Colon (tissue), 2 donors: Measurements from ENCODE around the gene PRR36.
"Not testable (repeated sequence)": the region's sequence is repeated elsewhere in the genome, so short reads cannot be mapped to it uniquely, and the experiment has no call there.

Experiments used
- FAIRE-seq: peaks from 2 replicates; lab custom pipeline; 2012; peaks lifted over from hg19 to GRCh38; lab: Jason Lieb, UNC
- donor health status: control.
- donor health status: control.

Gene PRR36

DNA sequence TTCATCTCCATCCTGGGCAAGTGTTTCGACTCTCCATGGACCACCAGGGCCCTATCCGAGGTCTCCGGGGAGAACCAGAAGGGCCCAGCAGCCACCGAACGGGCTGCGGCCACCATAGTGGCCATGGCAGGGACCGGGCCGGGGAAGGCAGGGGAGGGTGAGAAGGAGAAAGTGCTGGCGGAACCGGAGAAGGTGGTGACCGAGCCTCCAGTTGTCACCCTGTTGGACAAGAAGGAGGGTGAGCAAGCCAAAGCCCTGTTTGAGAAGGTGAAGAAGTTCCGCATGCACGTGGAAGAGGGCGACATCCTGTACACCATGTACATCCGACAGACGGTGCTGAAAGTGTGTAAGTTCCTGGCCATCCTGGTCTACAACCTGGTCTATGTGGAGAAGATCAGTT is 24.8 kb upstream of the PRR36 start:
- no peak for FAIRE-seq

DNA sequence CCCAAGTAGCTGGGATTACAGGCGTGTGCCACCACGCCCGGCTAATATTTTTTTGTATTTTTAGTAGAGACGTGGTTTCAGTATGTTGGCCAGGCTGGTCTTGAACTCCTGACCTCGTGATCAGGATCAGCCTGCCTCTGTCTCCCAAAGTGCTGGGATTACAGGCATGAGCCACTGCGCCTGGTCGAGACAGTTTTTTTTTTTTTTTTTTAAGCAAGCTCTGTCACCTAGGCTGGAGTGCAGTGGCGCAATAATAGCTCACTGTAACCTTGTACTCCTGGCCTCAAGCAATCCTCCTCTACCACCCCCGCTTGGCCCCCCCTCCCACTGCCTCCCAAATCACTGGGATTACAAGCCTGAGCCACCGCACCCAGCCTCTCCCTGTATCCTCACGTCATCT is 23.1 kb upstream of the PRR36 start:
- FAIRE-seq = no peak

DNA sequence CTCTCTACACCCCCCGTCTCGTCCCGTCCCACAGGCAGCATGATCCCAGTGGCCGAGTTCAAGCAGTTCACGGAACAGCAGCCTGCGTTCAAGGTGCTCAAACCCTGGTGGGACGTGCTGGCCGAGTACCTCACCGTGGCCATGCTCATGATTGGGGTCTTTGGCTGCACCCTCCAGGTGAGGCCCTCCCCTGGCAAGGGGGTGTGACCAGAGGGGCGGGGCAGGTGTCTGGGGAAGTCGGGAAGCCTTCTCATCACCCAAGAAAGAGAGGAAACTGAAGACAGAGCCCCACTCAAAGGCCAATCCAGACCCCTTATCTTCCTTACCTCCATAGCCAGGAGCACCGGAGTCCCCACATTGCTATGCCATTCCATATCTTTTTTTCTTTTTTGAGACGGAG is 21.4 kb upstream of the PRR36 start:
- no peak for FAIRE-seq

DNA sequence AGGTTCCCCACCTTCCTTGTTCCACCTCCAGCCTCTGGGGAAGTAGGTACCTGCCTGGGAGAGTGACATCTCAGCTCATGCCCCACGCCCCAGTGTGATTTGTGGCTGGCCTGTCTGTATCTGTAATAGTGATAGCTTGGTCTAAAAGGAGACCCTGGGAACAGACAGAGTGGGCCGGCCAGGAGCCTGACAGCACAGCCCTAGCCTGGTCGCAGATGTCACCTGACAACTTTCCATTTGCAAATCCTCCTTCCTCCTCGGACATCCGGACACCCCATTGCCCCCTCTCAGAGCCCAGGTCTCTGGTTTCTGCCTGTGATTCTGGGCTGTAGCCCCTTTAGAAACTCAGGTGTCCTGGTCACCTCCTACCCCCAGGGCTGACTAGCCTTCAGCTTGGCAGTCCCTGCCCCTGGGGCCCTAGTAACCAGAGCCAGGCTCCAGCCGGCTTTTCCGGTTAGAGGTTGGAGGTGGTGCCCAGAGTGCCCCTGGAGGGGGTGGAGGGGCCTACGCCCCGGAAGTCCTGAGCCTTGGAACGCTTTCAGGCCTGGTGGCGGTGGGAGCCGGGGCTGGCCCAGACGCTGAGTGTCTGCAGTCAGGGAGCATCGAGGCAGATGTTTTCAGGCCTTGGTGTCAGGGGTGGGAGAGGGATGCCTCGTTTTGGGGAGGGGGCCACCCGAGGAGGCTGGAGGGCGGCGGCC is 20.6 kb upstream of the PRR36 start:
- no peak for FAIRE-seq

DNA sequence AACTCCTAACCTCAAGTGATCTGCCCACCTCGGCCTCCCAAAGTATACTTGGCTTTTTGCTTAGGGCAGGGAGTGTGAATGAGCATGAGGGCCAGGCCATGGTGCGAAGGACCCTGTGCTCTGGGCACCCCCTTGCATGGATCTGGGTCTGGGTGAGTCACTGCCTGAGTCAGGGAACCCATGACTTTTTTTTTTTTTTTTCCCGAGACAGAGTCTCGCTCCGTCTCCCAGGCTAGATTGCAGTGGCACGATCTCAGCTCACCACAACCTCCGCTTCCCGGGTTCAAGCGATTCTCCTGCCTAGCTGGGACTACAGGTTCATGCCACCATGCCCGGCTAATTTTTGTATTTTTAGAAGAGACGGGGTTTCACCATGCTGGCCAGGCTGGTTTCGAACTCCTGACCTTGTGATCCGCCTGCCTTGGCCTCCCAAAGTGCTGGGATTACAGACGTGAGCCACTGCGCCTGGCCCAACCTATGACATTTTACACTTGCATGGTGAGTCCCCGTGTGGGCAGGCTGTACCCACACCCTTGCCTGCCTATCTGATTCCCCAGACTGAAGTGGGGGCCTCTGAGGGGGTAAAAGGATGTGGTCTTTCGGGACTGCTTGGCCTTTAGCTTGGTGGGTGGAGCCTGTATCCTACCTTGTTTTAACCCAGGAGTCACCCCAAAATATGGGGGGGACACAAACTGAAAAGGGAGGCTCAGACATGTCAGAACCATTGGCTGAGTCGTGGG is 19.3 kb upstream of the PRR36 start:
- not testable (repeated sequence) for FAIRE-seq

- FAIRE-seq = no peak
Measured at GRCh38 chr19:7888826-7889217, 14.6 kb upstream of the PRR36 start.

DNA sequence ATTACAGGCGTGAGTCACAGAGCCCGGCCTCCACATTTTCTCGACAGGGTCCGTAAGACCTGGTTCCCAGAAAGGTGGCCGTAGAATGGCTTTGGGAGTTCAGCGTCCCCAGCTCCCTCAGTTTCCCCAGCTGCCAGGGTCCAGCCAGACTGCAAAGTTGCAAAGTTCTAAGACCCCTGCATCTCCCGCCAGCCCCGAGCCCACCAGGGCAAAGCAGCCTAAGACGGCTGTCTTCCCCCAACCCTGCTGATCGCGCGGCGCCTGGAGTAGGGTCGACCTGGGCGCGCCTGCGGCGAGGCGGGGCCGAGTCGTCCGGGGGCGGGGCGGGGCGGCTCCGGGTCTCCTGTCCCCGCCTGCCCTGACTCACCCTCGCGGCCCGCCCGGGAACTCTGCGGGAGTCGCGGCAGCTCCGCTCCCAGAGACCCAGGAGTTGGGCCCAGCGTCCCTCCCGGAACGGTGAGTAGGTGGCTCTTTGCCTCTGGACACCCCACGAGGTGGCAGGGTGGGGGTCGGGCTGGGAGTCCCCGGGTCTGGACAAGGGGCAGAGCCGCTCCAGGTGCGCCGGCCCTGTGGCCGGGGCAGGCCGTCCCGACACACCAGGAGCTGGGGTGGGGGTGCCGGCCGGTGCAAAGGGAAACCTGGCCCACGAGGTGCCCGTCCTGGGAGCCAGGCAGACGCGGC is 14.1 kb upstream of the PRR36 start, which contains the start of gene LRRC8E:
TSS of gene LRRC8E (plus strand) at position 366 of the 681 bp plus-strand sequence. CDS start 7,094 bp downstream, outside the sequence.
- FAIRE-seq = no peak

- FAIRE-seq = no peak
Measured at GRCh38 chr19:7887408-7888144, 13.4 kb upstream of the PRR36 start.

DNA sequence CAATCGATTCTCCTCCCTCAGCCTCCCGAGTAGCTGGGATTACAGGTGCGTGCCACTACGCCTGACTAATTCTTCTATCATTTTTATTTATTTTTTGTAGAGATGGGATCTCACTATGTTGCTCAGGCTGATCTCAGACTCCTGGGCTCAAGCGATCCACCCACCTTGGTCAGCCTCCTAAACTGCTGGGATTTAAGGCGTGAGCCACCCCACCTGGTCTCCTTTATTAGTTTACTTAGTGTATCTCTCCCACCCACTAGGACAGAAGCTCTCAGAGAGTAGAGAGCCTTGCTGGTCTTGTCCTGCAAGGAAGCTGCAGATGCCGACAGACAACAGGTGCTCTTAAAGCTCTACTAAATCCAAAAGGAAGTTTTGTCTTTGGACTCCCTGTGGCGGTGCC is 11.6 kb upstream of the PRR36 start:
- no peak for FAIRE-seq

DNA sequence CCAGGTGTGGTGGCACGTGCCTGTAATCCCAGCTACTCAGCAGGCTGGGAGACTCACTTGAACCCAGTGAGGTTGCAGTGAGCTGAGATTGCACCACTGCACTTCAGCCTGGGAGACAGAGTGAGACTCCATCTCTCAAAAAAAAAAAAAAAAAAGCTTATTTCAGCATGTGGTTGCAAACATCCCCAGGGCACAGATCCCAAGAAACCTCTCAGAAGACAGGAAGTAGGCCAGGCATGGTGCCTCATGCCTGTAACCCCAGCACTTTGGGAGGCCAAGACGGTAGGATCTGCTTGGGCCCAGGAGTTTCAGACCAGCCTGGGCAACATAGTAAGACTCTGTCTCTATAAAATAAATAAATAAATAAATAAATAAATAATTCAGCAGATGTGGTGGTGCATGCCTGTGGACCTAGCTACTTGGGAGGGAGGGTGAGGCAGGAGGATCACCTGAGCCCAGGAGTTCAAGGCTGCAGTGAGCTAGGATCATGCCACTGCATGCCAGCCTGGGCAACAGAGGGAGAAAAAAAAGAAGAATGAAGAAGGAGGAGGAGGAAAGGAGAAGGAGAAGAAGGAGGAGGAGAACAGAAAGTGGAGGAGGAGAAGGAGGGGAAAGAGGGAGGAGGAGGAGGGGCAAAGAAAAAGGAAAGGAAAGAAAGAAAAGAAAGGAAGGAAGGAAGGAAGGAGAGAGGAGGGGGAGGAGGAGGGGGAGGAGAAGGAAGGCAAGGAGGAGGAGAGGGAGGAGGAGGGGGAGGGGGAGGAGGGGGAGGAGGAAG is 9.8 kb upstream of the PRR36 start:
- FAIRE-seq = no peak

DNA sequence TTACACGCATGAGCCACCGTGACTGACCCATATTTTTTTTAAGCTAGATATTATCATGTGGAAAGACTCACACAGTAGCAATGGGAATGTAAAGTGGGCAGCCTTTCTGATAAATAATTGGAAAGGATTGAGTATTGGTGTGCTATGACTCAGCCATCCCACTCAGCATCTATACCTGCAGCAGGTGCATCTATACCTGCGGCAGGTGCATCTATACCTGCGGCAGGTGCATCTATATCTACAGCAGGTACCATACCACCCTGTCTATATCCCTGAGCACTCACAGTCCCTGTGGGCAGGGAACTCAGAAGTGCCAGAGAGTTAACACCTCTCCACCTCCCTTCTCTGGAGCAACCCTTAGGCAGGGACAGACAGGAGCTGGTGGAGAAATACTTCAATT is 8.9 kb upstream of the PRR36 start:
- FAIRE-seq = no peak

DNA sequence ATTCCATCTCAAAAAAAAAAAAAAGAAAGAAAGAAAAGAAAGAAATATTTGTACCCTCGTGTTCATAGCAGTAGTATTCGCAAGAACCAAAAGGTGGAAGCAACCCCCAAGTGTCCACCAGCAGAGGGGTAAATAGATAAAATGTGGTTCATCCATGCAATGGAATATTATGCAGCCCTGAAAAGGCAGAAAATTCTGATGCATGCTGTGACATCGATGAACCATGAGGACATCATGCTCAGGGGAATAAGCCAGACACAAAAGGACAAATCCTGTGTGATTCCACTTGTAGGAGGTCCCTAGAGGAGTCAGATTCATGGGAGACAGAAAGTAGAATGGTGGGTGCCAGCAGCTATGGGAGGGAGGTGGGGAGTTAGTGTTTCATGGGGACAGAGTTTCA is 7.7 kb upstream of the PRR36 start:
- no peak for FAIRE-seq

GRCh38 chr19:7879836-7880235 is 5.6 kb upstream of the PRR36 start:
- FAIRE-seq = no peak

DNA sequence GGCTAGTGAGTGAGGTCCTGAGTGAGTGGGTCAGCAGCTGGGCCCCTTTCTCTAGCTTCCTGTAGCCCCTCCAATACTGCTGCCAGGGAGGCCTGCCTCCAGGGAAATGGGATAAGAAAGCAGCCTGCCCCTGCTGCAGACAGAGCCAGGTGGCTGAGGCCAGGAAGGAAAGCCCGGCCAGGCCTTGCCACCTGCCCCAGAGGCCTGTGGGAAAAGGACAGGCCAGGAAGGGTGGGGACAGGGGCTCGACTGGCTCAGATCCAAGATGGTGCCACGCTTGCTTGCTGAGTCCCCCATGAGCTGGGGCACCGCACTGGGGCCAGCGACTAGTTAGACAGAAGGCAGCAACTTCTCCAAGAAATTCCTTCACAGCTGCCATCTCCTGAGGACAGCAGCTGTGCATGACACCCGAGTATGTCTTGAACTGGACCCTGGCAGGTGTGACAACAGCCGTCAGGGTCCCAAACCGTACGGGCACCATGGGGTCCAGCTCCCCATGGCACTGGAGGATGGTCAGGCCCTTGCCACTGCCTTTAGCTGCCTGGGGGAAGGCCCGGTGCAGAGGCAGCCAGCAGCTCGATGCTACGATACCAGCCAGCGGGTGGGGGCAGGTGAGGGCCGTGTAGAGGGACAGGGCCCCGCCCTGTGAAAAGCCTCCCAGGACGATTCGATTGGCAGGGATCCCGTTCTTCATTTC is 5.1 kb upstream of the PRR36 start:
- FAIRE-seq = no peak

DNA sequence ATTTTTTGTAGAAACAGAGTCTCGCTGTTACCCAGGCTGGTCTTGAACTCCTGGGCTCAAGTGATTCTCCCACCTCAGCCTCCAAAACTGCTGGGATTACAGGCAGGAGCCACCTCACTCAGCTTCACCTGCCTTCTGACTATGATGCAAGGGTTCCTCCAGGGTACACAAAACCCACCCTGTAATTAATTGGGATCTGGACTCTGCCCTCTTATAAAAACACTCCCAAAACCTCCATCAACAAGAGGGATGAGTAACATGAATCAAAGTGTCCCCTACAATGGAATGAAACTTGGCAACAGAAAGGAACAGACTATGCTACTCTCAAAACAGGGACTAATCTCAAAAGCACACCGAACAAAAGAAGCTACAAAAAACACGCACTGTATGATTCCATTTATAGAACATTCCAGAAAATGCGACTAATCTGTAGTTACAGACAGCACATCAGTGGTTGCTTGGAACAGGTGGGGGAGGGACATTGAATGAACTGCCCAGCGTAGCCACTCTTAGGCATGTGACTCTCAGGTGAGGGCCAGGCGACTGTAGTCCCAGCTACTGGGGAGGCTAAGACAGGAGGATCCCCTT is 3.2 kb upstream of the PRR36 start:
- FAIRE-seq = no peak

GRCh38 chr19:7874897-7875273 is 695 bp upstream of the PRR36 start:
- FAIRE-seq = no peak

DNA sequence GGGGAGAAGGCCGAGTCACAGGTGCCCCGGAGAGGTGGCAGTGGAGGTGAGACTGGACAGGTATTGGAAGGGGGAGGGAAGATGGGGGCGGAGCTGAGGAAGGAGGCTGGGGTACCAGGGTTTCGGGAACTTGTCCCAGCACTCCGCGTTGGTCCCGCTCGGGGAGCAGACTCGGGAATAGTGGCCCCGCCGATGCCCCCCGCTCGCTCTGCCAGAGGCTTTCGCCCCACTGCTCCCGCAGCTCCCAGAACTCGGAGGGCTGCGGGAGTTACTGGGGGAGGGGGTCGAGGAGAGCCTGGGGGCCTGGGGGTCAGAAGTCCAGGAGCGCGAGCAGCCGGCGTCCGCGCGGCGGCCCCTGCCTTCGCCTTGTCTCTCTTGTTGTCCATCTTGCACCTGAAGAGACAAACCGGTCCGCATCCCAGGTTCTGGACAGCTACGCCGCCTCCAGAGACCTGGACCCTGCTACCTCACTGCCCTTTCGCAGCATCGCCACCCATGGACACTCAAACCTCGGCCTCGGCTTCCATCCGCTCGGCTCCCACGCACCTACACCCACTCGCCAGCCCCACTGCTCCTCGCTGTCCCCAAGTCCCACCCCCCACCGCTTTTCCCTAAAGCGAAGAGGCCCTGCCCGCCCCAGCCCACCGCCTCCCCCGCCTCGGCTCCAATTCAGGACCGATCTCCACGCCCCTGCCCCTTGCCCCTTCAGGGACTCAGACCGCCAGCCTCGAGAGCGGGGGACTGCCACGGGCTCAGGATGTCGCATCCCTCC is 700 bp downstream of the PRR36 start:
- no peak for FAIRE-seq

- FAIRE-seq = no peak
Measured at GRCh38 chr19:7872306-7873204, 1.6 kb downstream of the PRR36 start.
